Keratinocyte (primary cell): Measurements from ENCODE around the gene CACNA2D4. TPM values are rescaled to one million over a fixed set of nuclear protein-coding genes. Genes with fewer than 3 reads are reported as not detected.

ENCODE experiments used
- DNase-seq: peaks from one replicate; pipeline ENCODE4 v3.0.0-alpha.2; 2011; ENCODE audit warnings: low read depth, missing footprints, low spot score
- FAIRE-seq: peaks from 2 replicates; lab custom pipeline; 2011; peaks lifted over from hg19 to GRCh38; lab: Jason Lieb, UNC
- H2AFZ ChIP-seq: 2 replicates; pipeline ENCODE4 v1.6.0; 2012; ENCODE audit warnings: low read length, control low read depth, inconsistent platforms; ENCODE audit not compliant: control insufficient read depth
- H3K27ac ChIP-seq: 2 replicates; pipeline ENCODE4 v1.5.1; 2011; ENCODE audit warnings: low read length; ENCODE audit not compliant: control insufficient read depth, insufficient read depth
- H3K27me3 ChIP-seq: 3 replicates; pipeline ENCODE4 v1.6.0; 2011; ENCODE audit warnings: low read length; ENCODE audit not compliant: control insufficient read depth, insufficient read depth; ENCODE audit errors: extremely low read depth
- H3K36me3 ChIP-seq, 2 experiments: 2 replicates in 1 of 2; 3 replicates in 1 of 2; pipeline ENCODE4 v1.5.1; 2011; ENCODE audit warnings: low read length in 2 of 2, mild to moderate bottlenecking in 1 of 2; ENCODE audit not compliant: control insufficient read depth in 2 of 2, insufficient read depth in 2 of 2; ENCODE audit errors: extremely low read depth in 1 of 2
- H3K4me1 ChIP-seq: 3 replicates; pipeline ENCODE4 v1.5.1; 2011; ENCODE audit warnings: low read length; ENCODE audit not compliant: control insufficient read depth, insufficient read depth; ENCODE audit errors: extremely low read depth
- H3K4me2 ChIP-seq: 3 replicates; pipeline ENCODE4 v1.6.0; 2011; ENCODE audit warnings: low read depth, low read length; ENCODE audit not compliant: control insufficient read depth, insufficient read depth; ENCODE audit errors: extremely low read depth
- H3K4me3 ChIP-seq, 3 experiments: fragments of 200-600 bp in 1 of 3; sonication (generic) in 1 of 3; 2 replicates in 2 of 3; 3 replicates in 1 of 3; pipeline ENCODE4 v1.5.1; 2011 to 2016; ENCODE audit warnings: low read length in 3 of 3, mild to moderate bottlenecking in 3 of 3, control low read depth in 2 of 3, inconsistent platforms in 1 of 3, low read depth in 1 of 3, mixed read lengths in 1 of 3, mixed run types in 1 of 3, moderate library complexity in 1 of 3; ENCODE audit not compliant: control insufficient read depth in 2 of 3, insufficient read depth in 2 of 3; ENCODE audit errors: extremely low read depth in 1 of 3
- H3K79me2 ChIP-seq: 2 replicates; pipeline ENCODE4 v1.6.0; 2012; ENCODE audit warnings: low read length; ENCODE audit not compliant: control insufficient read depth, insufficient read depth
- H3K9ac ChIP-seq: 3 replicates; pipeline ENCODE4 v1.6.0; 2011; ENCODE audit warnings: low read length; ENCODE audit not compliant: control insufficient read depth, insufficient read depth; ENCODE audit errors: extremely low read depth
- H3K9me1 ChIP-seq: 3 replicates; pipeline ENCODE4 v1.6.0; 2011; ENCODE audit warnings: low read length; ENCODE audit not compliant: control insufficient read depth, insufficient read depth; ENCODE audit errors: extremely low read depth
- H3K9me3 ChIP-seq: 2 replicates; pipeline ENCODE4 v1.5.1; 2012; ENCODE audit warnings: low read depth, low read length; ENCODE audit not compliant: control insufficient read depth
- H4K20me1 ChIP-seq: 3 replicates; pipeline ENCODE4 v1.6.0; 2011; ENCODE audit warnings: low read length; ENCODE audit not compliant: control insufficient read depth, insufficient read depth; ENCODE audit errors: extremely low read depth
- CTCF ChIP-seq, 3 experiments: IDR thresholded peaks in 1 of 3; conservative IDR thresholded peaks in 1 of 3; optimal IDR thresholded peaks in 1 of 3; 2 replicates in 2 of 3; 3 replicates in 1 of 3; pipeline versions ENCODE3 to v1.5.1; 2011; ENCODE audit warnings: low read length in 3 of 3, mild to moderate bottlenecking in 3 of 3, moderate library complexity in 2 of 3, control low read depth in 1 of 3, inconsistent platforms in 1 of 3; ENCODE audit not compliant: insufficient read depth in 2 of 3; ENCODE audit errors: extremely low read depth in 1 of 3
- EZH2 ChIP-seq: IDR thresholded peaks from one replicate; pipeline ENCODE4 v1.6.1; 2012; ENCODE audit warnings: inconsistent platforms, mild to moderate bottlenecking, low read length, moderate library complexity
- dilution Hi-C: fragments of 300-500 bp; cut with MboI; formaldehyde crosslinking; loops from one replicate; pipeline ENCODE4 v1.7.0; 2020; ENCODE audit warnings: low sequenced_read_pairs; ENCODE audit not compliant: extremely low pct_ligation_motif_present
- polyA plus RNA-seq, 5 experiments: library from polyadenylated mRNA; depleted of rRNA in 3 of 5; stranded (reverse) in 3 of 5; stranded (forward) in 1 of 5; unstranded in 1 of 5; fragments of >200 nt; gene quantifications; 1 replicate in 1 of 5; 2 replicates in 3 of 5; 3 replicates in 1 of 5; pipeline versions ENCODE4 v1.2.1 to v1.2.3, GENCODE V29; 2011 to 2012; ENCODE audit warnings: missing spikeins in 2 of 5, low read depth in 1 of 5, low replicate concordance in 1 of 5

Gene CACNA2D4
- polyA plus RNA-seq, 1 donor (not counting 4 experiments of a cell fraction or from before 2014, with no cell fraction given) = 0.09 TPM

- H3K79me2 ChIP-seq = no peaks in the 10 kb centered on the region
- dilution Hi-C loops = no loop called here
- H3K36me3 ChIP-seq = no peaks in the 10 kb centered on the region
- TF ChIP-seq EZH2 = no peak
- TF ChIP-seq CTCF (optimal IDR thresholded peaks at IDR 0.05 in 1 of 3, IDR thresholded peaks at IDR 0.05 in 1 of 3, conservative IDR thresholded peaks at IDR 0.05 in 1 of 3; ENCODE audit: extremely low read depth in 1 of 3, insufficient read depth in 2 of 3, low read length in 3 of 3) = no peak
- H3K27me3 ChIP-seq = no peaks in the 10 kb centered on the region
- no peak overlapping the region for H3K4me3 ChIP-seq
- H3K27ac ChIP-seq = no peak overlapping the region
- no peak overlapping the region for H3K4me2 ChIP-seq
- H3K9ac ChIP-seq = no peak overlapping the region
- FAIRE-seq (no peak), DNase-seq (no peak)
- no peaks in the 10 kb centered on the region for H3K9me3 ChIP-seq
- no peaks in the 10 kb centered on the region for H3K4me1 ChIP-seq
- no peak overlapping the region for H2AFZ ChIP-seq
- H4K20me1 ChIP-seq = no peaks in the 10 kb centered on the region
- no peaks in the 10 kb centered on the region for H3K9me1 ChIP-seq
These were observed 29.5 kb downstream of the CACNA2D4 start for GRCh38 chr12:1888923-1889322.

- TF ChIP-seq EZH2 (no peak), CTCF (optimal IDR thresholded peaks at IDR 0.05 in 1 of 3, IDR thresholded peaks at IDR 0.05 in 1 of 3, conservative IDR thresholded peaks at IDR 0.05 in 1 of 3; ENCODE audit: extremely low read depth in 1 of 3, insufficient read depth in 2 of 3, low read length in 3 of 3) (no peak)
- dilution Hi-C loops = no loop called here
- H3K79me2 ChIP-seq = no peaks in the 10 kb centered on the region
- H3K9me1 ChIP-seq = no peaks in the 10 kb centered on the region
- no peak overlapping the region for H3K27ac ChIP-seq
- DNase-seq (no peak), FAIRE-seq (no peak)
- no peaks in the 10 kb centered on the region for H3K27me3 ChIP-seq
- no peaks in the 10 kb centered on the region for H3K4me1 ChIP-seq
- no peaks in the 10 kb centered on the region for H4K20me1 ChIP-seq
- H3K9me3 ChIP-seq = no peaks in the 10 kb centered on the region
- no peaks in the 10 kb centered on the region for H3K36me3 ChIP-seq
- no peak overlapping the region for H3K9ac ChIP-seq
- no peak overlapping the region for H3K4me3 ChIP-seq
- H2AFZ ChIP-seq = no peak overlapping the region
- H3K4me2 ChIP-seq = no peak overlapping the region
These were observed 31.9 kb downstream of the CACNA2D4 start for GRCh38 chr12:1886396-1887008.
